ENCODE data around the gene XYLT1.

DNA sequence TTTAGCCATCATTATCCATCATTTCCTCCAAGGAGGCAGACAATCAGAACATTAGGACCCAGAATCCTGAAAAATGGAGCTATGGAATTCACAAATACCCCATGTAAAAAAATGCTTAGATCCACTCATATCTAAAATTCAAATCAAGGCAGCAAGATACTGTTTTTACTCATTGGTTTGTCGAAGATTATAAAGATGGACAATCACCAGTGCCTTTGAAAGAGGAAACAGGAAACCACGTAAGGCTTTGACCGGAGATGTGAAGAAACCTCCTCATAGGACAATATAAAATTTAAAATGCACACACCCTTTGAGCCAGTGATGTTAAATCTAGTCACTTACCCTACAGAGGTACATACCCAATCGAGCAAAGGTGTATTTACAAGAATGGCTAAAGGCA, 130.0 kb downstream of the XYLT1 start:
- TF ChIP-seq, protein P1, sequence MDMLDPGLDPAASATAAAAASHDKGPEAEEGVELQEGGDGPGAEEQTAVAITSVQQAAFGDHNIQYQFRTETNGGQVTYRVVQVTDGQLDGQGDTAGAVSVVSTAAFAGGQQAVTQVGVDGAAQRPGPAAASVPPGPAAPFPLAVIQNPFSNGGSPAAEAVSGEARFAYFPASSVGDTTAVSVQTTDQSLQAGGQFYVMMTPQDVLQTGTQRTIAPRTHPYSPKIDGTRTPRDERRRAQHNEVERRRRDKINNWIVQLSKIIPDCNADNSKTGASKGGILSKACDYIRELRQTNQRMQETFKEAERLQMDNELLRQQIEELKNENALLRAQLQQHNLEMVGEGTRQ (IDR thresholded peaks at IDR 0.05; ENCODE audit: borderline replicate concordance, low read depth, low read length) = no peak
- TF ChIP-seq POU2F2 (IDR thresholded peaks at IDR 0.05; ENCODE audit: borderline replicate concordance, low read depth, low read length) (no peak), FOXK2 (IDR thresholded peaks at IDR 0.05) (no peak), TAF1 (IDR thresholded peaks at IDR 0.05; ENCODE audit: borderline replicate concordance, low read depth, low read length) (no peak), MEF2B (IDR thresholded peaks at IDR 0.05; ENCODE audit: partially characterized antibody, poor library complexity, severe bottlenecking) (no peak)
- TF ChIP-seq, protein P2, sequence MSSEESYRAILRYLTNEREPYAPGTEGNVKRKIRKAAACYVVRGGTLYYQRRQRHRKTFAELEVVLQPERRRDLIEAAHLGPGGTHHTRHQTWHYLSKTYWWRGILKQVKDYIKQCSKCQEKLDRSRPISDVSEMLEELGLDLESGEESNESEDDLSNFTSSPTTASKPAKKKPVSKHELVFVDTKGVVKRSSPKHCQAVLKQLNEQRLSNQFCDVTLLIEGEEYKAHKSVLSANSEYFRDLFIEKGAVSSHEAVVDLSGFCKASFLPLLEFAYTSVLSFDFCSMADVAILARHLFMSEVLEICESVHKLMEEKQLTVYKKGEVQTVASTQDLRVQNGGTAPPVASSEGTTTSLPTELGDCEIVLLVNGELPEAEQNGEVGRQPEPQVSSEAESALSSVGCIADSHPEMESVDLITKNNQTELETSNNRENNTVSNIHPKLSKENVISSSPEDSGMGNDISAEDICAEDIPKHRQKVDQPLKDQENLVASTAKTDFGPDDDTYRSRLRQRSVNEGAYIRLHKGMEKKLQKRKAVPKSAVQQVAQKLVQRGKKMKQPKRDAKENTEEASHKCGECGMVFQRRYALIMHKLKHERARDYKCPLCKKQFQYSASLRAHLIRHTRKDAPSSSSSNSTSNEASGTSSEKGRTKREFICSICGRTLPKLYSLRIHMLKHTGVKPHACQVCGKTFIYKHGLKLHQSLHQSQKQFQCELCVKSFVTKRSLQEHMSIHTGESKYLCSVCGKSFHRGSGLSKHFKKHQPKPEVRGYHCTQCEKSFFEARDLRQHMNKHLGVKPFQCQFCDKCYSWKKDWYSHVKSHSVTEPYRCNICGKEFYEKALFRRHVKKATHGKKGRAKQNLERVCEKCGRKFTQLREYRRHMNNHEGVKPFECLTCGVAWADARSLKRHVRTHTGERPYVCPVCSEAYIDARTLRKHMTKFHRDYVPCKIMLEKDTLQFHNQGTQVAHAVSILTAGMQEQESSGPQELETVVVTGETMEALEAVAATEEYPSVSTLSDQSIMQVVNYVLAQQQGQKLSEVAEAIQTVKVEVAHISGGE (CRISPR knock-in tag; IDR thresholded peaks at IDR 0.05) = no peak
- TF ChIP-seq, protein P3, sequence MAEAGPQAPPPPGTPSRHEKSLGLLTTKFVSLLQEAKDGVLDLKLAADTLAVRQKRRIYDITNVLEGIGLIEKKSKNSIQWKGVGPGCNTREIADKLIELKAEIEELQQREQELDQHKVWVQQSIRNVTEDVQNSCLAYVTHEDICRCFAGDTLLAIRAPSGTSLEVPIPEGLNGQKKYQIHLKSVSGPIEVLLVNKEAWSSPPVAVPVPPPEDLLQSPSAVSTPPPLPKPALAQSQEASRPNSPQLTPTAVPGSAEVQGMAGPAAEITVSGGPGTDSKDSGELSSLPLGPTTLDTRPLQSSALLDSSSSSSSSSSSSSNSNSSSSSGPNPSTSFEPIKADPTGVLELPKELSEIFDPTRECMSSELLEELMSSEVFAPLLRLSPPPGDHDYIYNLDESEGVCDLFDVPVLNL (IDR thresholded peaks at IDR 0.05; ENCODE audit: low read depth, low read length) = no peak

All from GM12878 (cell line).